ENCODE data around the gene TANGO6.
"Not testable (repeated sequence)": the region's sequence is repeated elsewhere in the genome, so short reads cannot be mapped to it uniquely, and the experiment has no call there.

TANGO6 gene

DNA sequence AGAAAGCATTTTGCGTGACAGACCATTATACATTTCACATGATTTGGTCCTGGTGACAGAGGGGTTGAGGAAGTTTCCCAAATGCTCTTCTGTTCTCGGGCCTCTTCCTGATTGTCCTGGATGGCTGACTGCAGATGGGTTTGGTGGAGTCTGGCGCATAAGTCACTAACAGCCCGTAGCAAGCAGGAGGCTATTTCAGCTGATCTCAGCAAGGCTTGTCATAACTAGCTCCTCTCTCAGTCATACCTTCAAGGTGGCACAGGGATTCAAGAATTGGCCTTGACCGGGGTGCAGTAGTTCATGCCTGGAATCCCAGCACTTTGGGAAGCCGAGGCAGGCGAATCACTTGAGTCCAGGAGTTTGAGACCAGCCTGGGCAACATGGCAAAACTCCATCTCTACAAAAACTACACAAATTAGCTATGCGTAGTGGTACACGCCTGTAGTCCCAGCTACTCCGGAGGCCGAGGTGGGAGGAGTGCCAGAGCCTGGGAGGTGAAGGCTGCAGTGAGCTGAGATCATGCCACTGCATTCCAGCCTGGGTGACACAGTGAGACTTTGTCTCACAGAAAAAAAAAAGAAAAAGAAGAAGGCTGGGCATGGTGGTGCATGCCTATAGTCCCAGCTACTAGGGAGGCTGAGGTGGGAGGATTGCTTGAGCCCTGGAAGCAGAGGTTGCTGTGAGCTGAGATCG lies 193.2 kb downstream of the TANGO6 start:
- Histone ChIP-seq H3K27me3 (ENCODE audit: control insufficient read depth, insufficient read depth, low read length) (no peaks in the 10 kb centered on the region), H3K9ac (ENCODE audit: low read depth, low read length) (no peak overlapping the region), H3K9me3 (ENCODE audit: control insufficient read depth, insufficient read depth, low read length) (no peaks in the 10 kb centered on the region), H3K4me3 (ENCODE audit: low read depth, low read length) (no peak overlapping the region), H3K4me1 (ENCODE audit: control insufficient read depth, insufficient read depth, low read length) (no peaks in the 10 kb centered on the region), H3K36me3 (ENCODE audit: control insufficient read depth, insufficient read depth, low read length) (no peaks in the 10 kb centered on the region)

DNA sequence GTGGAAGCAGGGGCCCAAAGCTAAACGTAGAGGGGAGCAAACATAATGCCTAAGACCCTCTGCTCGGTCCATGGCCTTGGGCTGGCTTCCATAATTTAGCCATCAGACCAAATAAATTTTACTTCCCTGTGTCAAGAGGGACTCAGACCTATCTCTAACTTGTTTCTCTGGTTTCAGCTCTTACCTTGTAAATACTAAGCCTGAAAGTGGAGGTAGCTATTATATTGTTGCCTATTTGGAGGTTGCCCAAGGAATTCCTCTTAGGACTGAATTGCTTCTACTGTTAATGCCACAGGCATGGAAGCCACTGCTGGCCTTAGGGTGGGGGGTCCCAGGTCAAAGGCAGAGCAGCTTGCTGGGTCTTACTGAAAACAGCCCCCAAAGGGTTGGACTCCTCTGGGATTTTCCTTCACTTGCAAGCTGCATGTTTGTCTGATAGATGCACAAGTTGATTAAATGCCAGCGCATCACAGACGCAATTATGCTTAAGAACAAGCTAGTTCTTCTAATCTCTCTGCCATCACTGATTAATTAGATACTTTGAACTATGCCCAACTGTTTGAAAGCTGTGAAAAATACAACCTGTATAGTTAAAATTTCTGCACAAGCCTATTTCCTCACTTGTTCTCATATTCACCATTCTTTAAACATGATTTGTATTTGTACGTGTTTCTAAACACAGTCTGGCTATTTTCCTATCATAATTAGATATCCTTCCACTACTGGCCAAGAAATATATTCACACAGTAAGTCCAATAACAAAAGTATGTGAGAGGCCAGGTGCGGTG lies 194.2 kb downstream of the TANGO6 start:
- Histone ChIP-seq H3K27me3 (ENCODE audit: control insufficient read depth, insufficient read depth, low read length) (no peaks in the 10 kb centered on the region), H3K4me3 (ENCODE audit: low read depth, low read length) (no peak overlapping the region)

DNA sequence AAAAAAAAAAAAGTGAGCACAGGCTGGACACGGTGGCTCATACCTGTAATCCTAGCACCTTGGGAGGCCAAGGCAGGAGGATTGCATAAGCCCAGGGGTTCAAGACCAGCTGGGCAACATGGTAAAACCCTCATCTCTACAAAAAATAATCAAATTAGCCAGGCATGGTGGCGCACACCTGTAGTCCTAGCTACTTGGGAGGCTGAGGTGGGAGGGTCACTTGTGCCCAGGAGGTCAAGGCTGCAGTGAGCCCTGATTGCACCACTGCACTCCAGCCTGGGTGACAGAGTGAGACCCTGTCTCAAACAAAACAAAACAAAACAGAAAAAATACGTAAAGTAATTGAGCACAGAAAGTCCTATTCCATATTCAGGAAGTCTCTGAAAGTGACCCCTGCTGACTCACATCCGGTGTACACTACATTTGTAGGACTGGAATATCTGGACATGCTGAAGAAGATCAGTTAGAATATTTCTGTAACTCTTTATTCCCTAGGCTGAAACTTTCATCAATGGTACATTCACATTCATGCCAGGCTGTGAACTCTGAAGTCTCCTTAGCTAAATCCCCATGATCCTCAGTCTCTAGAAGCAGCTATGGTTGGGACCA lies 196.1 kb downstream of the TANGO6 start:
- no peak overlapping the region for H3K9ac ChIP-seq (ENCODE audit: low read depth, low read length)
- H3K27me3 ChIP-seq (ENCODE audit: control insufficient read depth, insufficient read depth, low read length): no peaks in the 10 kb centered on the region
- H3K9me3 ChIP-seq (ENCODE audit: control insufficient read depth, insufficient read depth, low read length): no peaks in the 10 kb centered on the region
- no peaks in the 10 kb centered on the region for H3K4me1 ChIP-seq (ENCODE audit: control insufficient read depth, insufficient read depth, low read length)
- H3K36me3 ChIP-seq (ENCODE audit: control insufficient read depth, insufficient read depth, low read length): no peaks in the 10 kb centered on the region
- no peak overlapping the region for H3K4me3 ChIP-seq (ENCODE audit: low read depth, low read length)

More for the DNA sequence above, 194.2 kb downstream of the TANGO6 start:
- Histone ChIP-seq H3K4me1 (ENCODE audit: control insufficient read depth, insufficient read depth, low read length) (no peaks in the 10 kb centered on the region), H3K9me3 (ENCODE audit: control insufficient read depth, insufficient read depth, low read length) (no peaks in the 10 kb centered on the region), H3K36me3 (ENCODE audit: control insufficient read depth, insufficient read depth, low read length) (no peaks in the 10 kb centered on the region), H3K9ac (ENCODE audit: low read depth, low read length) (no peak overlapping the region)

DNA sequence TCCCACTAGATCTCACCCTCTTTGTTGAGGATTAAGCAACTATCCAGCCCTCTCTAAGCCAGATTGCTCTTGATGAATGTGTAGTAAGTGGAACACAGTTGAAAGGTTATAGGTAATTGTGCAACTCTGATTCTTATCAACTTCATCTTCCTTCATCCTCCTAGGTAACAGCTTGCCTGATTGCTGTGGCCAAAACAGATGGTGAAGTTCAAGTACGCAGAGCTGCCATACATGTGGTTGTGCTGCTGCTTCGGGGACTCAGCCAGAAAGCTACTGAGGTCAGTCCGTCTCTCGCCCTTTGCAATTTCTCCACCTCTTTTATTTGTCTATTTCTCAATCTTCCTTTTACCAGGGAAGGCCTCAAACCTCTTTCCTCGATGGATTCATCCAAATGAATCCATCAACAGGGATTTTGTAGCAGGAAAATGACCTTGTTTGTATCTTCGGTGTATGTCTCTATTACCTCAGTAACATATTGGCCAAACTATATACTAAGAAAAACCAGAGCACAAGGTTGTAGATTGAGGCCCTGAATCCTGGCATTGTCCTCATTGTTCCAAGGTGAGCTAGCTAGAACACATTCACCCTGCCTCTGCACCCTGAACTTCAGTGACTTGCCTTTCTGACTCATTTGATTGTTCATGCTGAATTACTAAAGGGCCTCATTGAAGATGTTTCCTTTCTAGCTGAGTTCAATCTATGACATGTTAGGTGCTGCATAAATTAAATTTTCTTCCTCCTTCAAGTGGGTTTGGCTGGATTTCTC lies 197.0 kb downstream of the TANGO6 start:
- no peaks in the 10 kb centered on the region for H3K27me3 ChIP-seq (ENCODE audit: control insufficient read depth, insufficient read depth, low read length)
- H3K9me3 ChIP-seq (ENCODE audit: control insufficient read depth, insufficient read depth, low read length): no peaks in the 10 kb centered on the region
- no peak overlapping the region for H3K9ac ChIP-seq (ENCODE audit: low read depth, low read length)
- H3K36me3 ChIP-seq (ENCODE audit: control insufficient read depth, insufficient read depth, low read length): no peaks in the 10 kb centered on the region
- H3K4me3 ChIP-seq (ENCODE audit: low read depth, low read length): no peak overlapping the region
- H3K4me1 ChIP-seq (ENCODE audit: control insufficient read depth, insufficient read depth, low read length): no peaks in the 10 kb centered on the region

DNA sequence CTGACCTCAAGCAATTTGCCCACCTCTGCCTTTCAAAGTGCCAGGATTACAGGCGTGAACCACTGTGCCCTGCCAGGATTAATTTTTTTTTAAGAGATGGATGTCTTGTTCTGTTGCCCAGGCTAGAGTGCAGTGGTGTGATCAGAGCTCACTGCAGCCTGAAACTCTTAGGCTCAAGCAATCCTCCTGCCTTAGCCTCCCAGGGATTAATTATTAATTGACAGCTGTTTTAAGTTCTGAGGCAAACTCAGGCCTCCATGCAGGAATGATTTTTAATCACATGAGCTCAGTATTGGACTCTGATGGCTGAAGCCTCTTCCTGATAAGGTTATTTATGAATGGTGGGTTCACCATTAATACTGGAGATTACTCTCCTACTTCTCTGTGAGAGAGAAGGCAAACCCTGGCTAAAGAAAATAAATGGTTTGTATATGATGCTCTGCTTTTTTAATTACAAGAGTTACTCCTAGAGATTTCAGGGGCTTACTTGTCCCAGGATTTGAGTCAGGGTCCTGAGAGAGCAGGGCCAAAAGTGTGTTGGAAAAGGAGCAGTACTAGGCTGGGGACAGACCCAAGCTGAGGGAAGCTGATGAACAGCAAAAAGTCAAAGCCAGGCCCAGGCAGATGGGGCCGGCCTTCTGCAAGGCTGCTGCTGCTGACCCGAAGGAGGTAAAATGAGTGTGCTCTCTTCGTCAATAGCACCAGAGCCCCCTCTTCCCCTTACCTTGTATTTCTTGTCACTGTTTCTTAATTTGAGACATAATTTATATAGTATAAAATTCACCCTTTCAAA lies 205.2 kb downstream of the TANGO6 start:
- H3K9me3 ChIP-seq (ENCODE audit: control insufficient read depth, insufficient read depth, low read length): no peaks in the 10 kb centered on the region
- H3K9ac ChIP-seq (ENCODE audit: low read depth, low read length): no peak overlapping the region
- no peaks in the 10 kb centered on the region for H3K36me3 ChIP-seq (ENCODE audit: control insufficient read depth, insufficient read depth, low read length)
- no peaks in the 10 kb centered on the region for H3K4me1 ChIP-seq (ENCODE audit: control insufficient read depth, insufficient read depth, low read length)
- H3K27me3 ChIP-seq (ENCODE audit: control insufficient read depth, insufficient read depth, low read length): no peaks in the 10 kb centered on the region
- no peak overlapping the region for H3K4me3 ChIP-seq (ENCODE audit: low read depth, low read length)

DNA sequence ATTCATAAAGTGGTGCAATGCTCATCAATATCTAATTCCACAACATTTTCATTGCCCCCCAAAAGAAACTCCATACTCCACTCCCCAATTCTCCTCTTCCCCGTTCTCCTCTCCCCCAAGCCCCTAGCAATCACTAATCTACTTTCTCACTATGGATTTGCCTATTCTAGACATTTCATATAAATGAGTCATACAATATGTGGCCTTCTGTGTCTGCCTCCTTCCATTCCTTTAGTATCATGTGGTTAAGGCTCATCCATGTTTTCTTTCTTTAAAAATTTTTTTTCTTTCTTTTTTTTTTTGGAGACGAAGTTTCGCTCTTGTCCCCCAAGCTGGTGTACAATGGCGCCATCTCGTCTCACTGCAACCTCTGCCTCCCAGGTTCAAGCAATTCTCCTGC lies 205.8 kb downstream of the TANGO6 start:
- H3K27me3 ChIP-seq (ENCODE audit: control insufficient read depth, insufficient read depth, low read length): no peaks in the 10 kb centered on the region
- no peak overlapping the region for H3K9ac ChIP-seq (ENCODE audit: low read depth, low read length)
- H3K4me3 ChIP-seq (ENCODE audit: low read depth, low read length): no peak overlapping the region
- H3K4me1 ChIP-seq (ENCODE audit: control insufficient read depth, insufficient read depth, low read length): no peaks in the 10 kb centered on the region
- H3K36me3 ChIP-seq (ENCODE audit: control insufficient read depth, insufficient read depth, low read length): no peaks in the 10 kb centered on the region
- no peaks in the 10 kb centered on the region for H3K9me3 ChIP-seq (ENCODE audit: control insufficient read depth, insufficient read depth, low read length)

DNA sequence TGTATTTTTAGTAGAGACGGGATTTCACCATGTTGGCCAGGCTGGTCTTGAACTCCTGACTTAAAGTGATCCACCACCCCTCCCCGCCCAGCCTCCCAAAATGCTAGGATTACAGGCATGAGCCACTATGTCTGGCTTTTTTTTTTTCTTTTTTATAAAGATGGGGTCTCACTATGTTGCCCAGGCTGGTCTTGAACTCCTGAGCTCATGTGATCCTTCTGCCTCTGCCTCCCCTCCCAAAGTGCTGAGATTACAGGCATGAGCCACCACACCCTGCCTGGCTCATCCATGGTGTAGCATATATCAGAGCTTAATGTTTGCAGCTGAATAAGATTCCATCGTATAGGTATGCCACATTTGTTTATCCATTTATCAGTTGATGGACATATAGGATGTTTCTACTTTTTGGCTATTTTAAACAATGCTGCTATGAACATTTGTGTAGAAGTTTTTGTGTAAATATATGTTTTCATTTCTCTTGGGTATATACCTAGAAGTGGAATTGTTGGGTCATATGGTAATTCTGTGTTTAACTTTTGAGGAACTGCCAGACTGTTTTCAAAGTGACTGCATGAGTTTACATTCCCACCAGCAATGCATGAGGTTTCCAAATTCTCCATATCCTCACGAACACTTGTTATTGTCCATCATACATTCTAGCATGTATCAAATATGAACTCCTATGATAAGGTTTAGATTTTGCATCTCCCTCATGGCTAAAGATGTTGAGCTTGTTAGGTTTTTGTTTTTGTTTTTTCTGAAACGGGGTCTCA lies 206.5 kb downstream of the TANGO6 start:
- H3K4me3 ChIP-seq (ENCODE audit: low read depth, low read length): no peak overlapping the region
- no peaks in the 10 kb centered on the region for H3K36me3 ChIP-seq (ENCODE audit: control insufficient read depth, insufficient read depth, low read length)
- no peaks in the 10 kb centered on the region for H3K9me3 ChIP-seq (ENCODE audit: control insufficient read depth, insufficient read depth, low read length)
- no peak overlapping the region for H3K9ac ChIP-seq (ENCODE audit: low read depth, low read length)
- H3K4me1 ChIP-seq (ENCODE audit: control insufficient read depth, insufficient read depth, low read length): no peaks in the 10 kb centered on the region
- H3K27me3 ChIP-seq (ENCODE audit: control insufficient read depth, insufficient read depth, low read length): no peaks in the 10 kb centered on the region

DNA sequence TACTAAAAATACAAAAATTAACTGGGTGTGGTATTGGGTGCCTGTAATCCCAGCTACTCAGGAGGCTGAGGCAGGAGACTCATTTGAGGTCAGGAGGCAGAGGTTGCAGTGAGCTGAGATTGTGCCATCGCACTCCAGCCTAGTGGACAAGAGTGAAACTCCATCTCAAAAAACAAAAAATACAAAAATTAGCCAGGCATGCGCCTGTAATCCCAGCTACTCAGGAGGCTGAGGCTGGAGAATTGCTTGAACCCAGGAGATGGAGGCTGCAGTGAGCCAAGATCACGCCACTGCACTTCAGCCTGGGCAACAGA lies 208.1 kb downstream of the TANGO6 start:
- H3K4me1 ChIP-seq (ENCODE audit: control insufficient read depth, insufficient read depth, low read length): not testable (repeated sequence)

DNA sequence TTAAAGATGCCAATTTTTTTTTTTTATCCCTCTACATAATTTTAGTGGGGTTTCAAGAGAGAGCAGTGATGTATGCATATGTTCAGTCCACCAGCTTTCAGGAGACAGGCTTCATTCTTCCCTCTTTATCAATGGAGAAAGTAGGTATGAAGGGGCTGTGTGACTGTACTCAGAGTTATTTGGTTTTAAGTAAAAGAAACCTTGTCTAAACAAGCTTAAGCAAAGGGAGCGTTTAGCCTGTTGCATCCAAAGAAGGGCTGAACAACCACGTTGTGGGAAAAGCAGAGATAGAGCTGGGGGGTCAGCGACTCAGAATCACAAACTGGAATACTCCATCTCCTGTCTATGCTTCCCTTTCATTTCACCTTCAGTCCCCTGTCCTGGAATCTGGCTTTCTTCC lies 211.7 kb downstream of the TANGO6 start:
- H3K9ac ChIP-seq (ENCODE audit: low read depth, low read length): no peak overlapping the region
- H3K9me3 ChIP-seq (ENCODE audit: control insufficient read depth, insufficient read depth, low read length): no peaks in the 10 kb centered on the region
- no peak overlapping the region for H3K4me3 ChIP-seq (ENCODE audit: low read depth, low read length)
- no peaks in the 10 kb centered on the region for H3K27me3 ChIP-seq (ENCODE audit: control insufficient read depth, insufficient read depth, low read length)
- peaks cover 4% of the 10 kb centered on the region for H3K4me1 ChIP-seq (ENCODE audit: control insufficient read depth, insufficient read depth, low read length)
- H3K36me3 ChIP-seq (ENCODE audit: control insufficient read depth, insufficient read depth, low read length): no peaks in the 10 kb centered on the region

More for the DNA sequence above, 208.1 kb downstream of the TANGO6 start:
- H3K4me3 ChIP-seq (ENCODE audit: low read depth, low read length); H3K27me3 ChIP-seq (ENCODE audit: control insufficient read depth, insufficient read depth, low read length); H3K9ac ChIP-seq (ENCODE audit: low read depth, low read length); H3K36me3 ChIP-seq (ENCODE audit: control insufficient read depth, insufficient read depth, low read length); H3K9me3 ChIP-seq (ENCODE audit: control insufficient read depth, insufficient read depth, low read length): not testable (repeated sequence)

DNA sequence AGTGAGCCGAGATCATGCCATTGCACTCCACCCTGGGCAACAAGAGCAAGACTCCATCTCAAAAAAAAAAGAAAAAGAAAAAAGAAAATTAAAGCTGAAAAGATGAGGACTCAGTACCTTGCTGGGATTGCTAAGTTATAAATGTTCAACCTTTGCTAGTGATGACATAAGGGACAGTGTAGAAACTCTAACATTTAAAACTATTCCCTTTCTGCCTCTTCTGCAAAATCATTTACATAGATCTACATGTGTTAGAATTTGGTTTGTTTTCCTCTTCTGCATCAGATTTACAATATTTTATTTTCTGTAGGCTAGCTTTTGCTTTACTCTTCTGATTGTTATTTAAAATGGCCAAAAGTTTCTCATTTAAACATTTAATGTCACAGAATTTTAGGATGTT lies 212.6 kb downstream of the TANGO6 start:
- Histone ChIP-seq H3K9ac (ENCODE audit: low read depth, low read length) (no peak overlapping the region), H3K4me3 (ENCODE audit: low read depth, low read length) (no peak overlapping the region), H3K27me3 (ENCODE audit: control insufficient read depth, insufficient read depth, low read length) (no peaks in the 10 kb centered on the region), H3K9me3 (ENCODE audit: control insufficient read depth, insufficient read depth, low read length) (no peaks in the 10 kb centered on the region), H3K36me3 (ENCODE audit: control insufficient read depth, insufficient read depth, low read length) (no peaks in the 10 kb centered on the region), H3K4me1 (ENCODE audit: control insufficient read depth, insufficient read depth, low read length) (peaks cover 4% of the 10 kb centered on the region)

All from iPS-15b (cell line).